Osteoblast (primary cell): ENCODE measurements around the gene KRTAP10-3. TPM values are rescaled to one million over a fixed set of nuclear protein-coding genes. Genes with fewer than 3 reads are reported as not detected.
A peak's percentile ranks its signal among the peaks of the same experiment; 100 is the strongest.

Experiments used
- DNase-seq: peaks from one replicate; pipeline ENCODE4 v3.0.0; 2011; ENCODE audit warnings: low spot score, mixed read lengths; ENCODE audit not compliant: insufficient read length; ENCODE audit errors: missing footprints
- H2AFZ ChIP-seq: 2 replicates; pipeline ENCODE4 v1.6.0; 2011; ENCODE audit warnings: mild to moderate bottlenecking, low read length
- H3K27ac ChIP-seq: 2 replicates; pipeline ENCODE4 v1.5.1; 2011; ENCODE audit warnings: mild to moderate bottlenecking, low read depth, low read length, moderate library complexity
- H3K27me3 ChIP-seq: 2 replicates; pipeline ENCODE4 v1.6.0; 2012; ENCODE audit warnings: mild to moderate bottlenecking, control low read depth, inconsistent platforms, low read length, moderate library complexity; ENCODE audit not compliant: insufficient read depth
- H3K36me3 ChIP-seq: 2 replicates; pipeline ENCODE4 v1.5.1; 2011; ENCODE audit warnings: mild to moderate bottlenecking, low read length, control low read depth, moderate library complexity; ENCODE audit not compliant: insufficient read depth
- H3K4me1 ChIP-seq: 2 replicates; pipeline ENCODE4 v1.5.1; 2011; ENCODE audit warnings: mild to moderate bottlenecking, low read length, control low read depth, moderate library complexity; ENCODE audit not compliant: insufficient read depth
- H3K4me2 ChIP-seq: 2 replicates; pipeline ENCODE4 v1.6.0; 2011; ENCODE audit warnings: mild to moderate bottlenecking, low read length; ENCODE audit not compliant: insufficient read depth
- H3K4me3 ChIP-seq: fragments of 200-600 bp; sonication (generic); 3 replicates; pipeline ENCODE4 v1.5.1; 2012; ENCODE audit warnings: mild to moderate bottlenecking, low read length, inconsistent platforms; ENCODE audit not compliant: insufficient read depth
- H3K79me2 ChIP-seq: 2 replicates; pipeline ENCODE4 v1.6.0; 2012; ENCODE audit warnings: mild to moderate bottlenecking, low read length, control low read depth, inconsistent platforms; ENCODE audit not compliant: insufficient read depth
- H3K9me3 ChIP-seq: 2 replicates; pipeline ENCODE4 v1.5.1; 2011; ENCODE audit warnings: low read depth, low read length, control low read depth
- H4K20me1 ChIP-seq: 2 replicates; pipeline ENCODE4 v1.6.0; 2012; ENCODE audit warnings: mild to moderate bottlenecking, low read length, control low read depth; ENCODE audit not compliant: insufficient read depth
- total RNA-seq: library from RNA; depleted of rRNA; stranded (reverse); fragments of >200 nt; gene quantifications from 2 replicates; pipeline ENCODE4 v1.2.3, GENCODE V29; 2012
- TF ChIP-seq, protein P1 (sequence below): IDR thresholded peaks from 2 replicates; pipeline ENCODE4 v1.5.1; 2011; ENCODE audit warnings: mild to moderate bottlenecking, low read depth, low read length, moderate library complexity; ENCODE audit errors: extremely low read depth

The KRTAP10-3 gene
- total RNA-seq, 1 donor = not detected

DNA sequence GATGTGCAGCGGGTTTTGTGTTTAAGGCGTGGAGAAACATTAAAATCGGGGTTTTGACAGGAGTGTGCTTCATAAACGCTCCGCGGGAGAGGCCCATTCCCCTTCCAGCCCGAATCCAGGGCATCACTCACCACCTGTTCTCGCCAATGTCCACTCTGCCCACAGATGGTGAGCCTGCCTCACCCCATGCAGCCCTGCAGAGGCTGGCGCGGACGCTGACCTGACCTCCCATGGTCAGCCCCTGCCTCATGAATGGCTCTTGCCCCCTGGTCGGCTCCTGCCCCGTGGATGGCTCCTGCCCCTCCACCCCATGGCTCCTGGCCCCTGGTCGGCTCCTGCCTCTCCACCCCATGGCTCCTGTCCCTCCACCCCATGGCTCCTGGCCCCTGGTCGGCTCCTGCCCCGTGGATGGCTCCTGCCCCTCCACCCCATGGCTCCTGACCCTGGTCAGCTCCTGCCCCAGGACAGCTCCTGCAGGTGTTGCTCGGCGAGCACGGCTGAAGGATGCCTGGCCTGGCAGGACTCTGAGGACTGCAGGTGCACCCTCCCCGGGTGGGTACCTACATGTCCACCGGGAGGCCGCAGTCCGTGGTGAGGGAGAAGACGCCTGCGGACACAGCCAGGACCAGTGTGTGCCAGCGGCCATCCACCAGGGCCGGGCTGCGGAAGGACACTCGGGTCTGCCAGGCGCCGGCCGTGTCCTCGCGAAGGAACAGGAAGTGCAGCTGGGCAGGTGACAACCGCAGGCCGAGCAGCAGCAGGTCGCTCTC, 25.3 kb downstream of the KRTAP10-3 start:
- H3K27me3 ChIP-seq = no peaks in the 10 kb centered on the region
- H3K4me2 ChIP-seq = no peak overlapping the region
- no peaks in the 10 kb centered on the region for H3K9me3 ChIP-seq
- TF ChIP-seq, protein P1, sequence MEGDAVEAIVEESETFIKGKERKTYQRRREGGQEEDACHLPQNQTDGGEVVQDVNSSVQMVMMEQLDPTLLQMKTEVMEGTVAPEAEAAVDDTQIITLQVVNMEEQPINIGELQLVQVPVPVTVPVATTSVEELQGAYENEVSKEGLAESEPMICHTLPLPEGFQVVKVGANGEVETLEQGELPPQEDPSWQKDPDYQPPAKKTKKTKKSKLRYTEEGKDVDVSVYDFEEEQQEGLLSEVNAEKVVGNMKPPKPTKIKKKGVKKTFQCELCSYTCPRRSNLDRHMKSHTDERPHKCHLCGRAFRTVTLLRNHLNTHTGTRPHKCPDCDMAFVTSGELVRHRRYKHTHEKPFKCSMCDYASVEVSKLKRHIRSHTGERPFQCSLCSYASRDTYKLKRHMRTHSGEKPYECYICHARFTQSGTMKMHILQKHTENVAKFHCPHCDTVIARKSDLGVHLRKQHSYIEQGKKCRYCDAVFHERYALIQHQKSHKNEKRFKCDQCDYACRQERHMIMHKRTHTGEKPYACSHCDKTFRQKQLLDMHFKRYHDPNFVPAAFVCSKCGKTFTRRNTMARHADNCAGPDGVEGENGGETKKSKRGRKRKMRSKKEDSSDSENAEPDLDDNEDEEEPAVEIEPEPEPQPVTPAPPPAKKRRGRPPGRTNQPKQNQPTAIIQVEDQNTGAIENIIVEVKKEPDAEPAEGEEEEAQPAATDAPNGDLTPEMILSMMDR = no peak
- peak; percentile 76 for DNase-seq
- H2AFZ ChIP-seq = no peak overlapping the region
- no peak overlapping the region for H3K4me3 ChIP-seq
- no peaks in the 10 kb centered on the region for H3K79me2 ChIP-seq
- H3K36me3 ChIP-seq = no peaks in the 10 kb centered on the region
- no peaks in the 10 kb centered on the region for H4K20me1 ChIP-seq
- no peaks in the 10 kb centered on the region for H3K4me1 ChIP-seq
- H3K27ac ChIP-seq = no peak overlapping the region

- no peaks in the 10 kb centered on the region for H3K9me3 ChIP-seq
- no peak overlapping the region for H3K4me2 ChIP-seq
- DNase-seq = peak; percentile 32
- TF ChIP-seq, protein P1 = no peak
- no peaks in the 10 kb centered on the region for H3K36me3 ChIP-seq
- no peak overlapping the region for H2AFZ ChIP-seq
- H3K27ac ChIP-seq = no peak overlapping the region
- no peaks in the 10 kb centered on the region for H3K27me3 ChIP-seq
- H4K20me1 ChIP-seq = no peaks in the 10 kb centered on the region
- H3K4me3 ChIP-seq = no peak overlapping the region
- no peaks in the 10 kb centered on the region for H3K79me2 ChIP-seq
- no peaks in the 10 kb centered on the region for H3K4me1 ChIP-seq
Observed at GRCh38 chr21:44532712-44533111, 25.9 kb downstream of the KRTAP10-3 start.

DNA sequence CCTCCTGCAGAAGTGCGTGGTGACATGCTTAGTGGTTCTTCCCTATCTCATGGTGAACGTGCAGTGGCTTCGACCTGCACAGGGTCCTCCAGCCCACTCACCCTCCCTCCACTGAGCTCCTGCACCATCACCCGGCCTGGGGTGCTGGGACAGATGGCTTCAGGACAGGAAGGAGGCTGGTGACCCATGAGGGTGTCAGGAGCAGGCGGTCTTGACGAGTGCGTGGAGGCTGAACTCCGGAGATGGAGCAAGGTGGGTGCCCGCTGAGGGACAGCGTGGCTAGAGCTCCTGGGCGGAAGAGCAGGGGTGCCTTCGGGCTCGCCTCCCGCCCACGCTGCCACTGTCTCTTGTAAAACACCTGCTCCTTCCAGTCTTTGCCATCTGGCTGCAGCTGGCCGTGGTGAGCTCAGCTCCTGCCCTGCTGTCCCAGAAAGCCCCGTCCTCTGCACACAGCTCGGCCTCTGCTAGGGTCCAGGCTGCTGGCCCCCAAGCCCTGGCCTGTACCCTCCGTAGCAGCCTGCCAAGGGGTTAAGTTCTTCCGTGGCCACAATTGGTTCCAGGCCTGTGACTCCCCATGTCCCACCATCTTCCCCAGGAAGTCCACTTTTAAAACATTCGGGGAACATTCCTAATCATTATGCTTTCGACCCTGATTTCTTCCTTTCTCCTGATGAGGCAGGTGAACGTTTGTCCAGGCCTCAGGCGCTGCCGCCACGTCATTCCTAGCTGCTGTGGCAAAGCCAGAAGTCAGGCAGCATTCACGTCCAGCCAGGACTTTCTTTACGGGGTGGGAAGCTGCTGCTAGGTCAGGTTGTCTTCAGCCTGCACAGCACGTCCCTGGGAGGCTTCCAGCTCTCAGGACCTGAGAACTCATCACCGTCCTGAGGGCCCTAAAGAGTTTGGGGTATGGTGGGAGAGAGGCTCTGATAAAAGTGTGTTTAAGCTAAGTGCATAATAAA, 26.7 kb downstream of the KRTAP10-3 start:
- Histone ChIP-seq H2AFZ (no peak overlapping the region), H3K4me3 (no peak overlapping the region), H4K20me1 (no peaks in the 10 kb centered on the region), H3K27me3 (no peaks in the 10 kb centered on the region), H3K27ac (no peak overlapping the region), H3K4me1 (no peaks in the 10 kb centered on the region), H3K9me3 (no peaks in the 10 kb centered on the region), H3K36me3 (no peaks in the 10 kb centered on the region), H3K79me2 (no peaks in the 10 kb centered on the region), H3K4me2 (no peak overlapping the region)
- peak; percentile 41 for DNase-seq
- TF ChIP-seq, protein P1 = no peak
